Astrocyte (in vitro differentiated cells and primary cell): Measurements from ENCODE around the gene ATP1B1.

Experiments
- EZH2 ChIP-seq: IDR thresholded peaks from 2 replicates; pipeline ENCODE4 v1.6.1; 2012; ENCODE audit warnings: mild to moderate bottlenecking, low read length, inconsistent platforms; ENCODE audit not compliant: insufficient read depth
- TF ChIP-seq, protein P1 (sequence below): IDR thresholded peaks from 2 replicates; pipeline ENCODE4 v1.5.1; 2011; ENCODE audit warnings: low read depth, mild to moderate bottlenecking, inconsistent platforms, low read length, moderate library complexity; ENCODE audit not compliant: insufficient read depth

DNA sequence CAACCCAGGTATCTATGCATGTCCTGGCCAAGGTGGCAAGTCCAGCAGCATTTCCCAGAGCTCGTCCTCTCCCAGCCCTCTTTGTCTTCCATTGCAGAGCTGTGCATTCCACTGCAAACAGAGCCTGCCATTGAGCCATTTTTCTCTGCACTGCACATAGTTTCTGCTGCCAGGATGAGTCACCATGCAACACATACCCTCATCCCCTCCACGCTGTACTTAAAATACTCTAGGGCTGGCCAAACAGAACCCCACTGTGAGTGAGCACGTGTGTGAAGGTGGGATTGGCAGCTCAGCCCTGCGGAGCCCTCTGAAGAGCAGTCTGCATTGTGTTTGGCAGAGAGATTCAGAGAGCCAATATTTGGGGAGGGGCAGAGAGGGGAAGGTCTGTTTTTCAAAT lies 3.9 kb upstream of the ATP1B1 start:
- TF ChIP-seq EZH2 = no peak
- TF ChIP-seq, protein P1, sequence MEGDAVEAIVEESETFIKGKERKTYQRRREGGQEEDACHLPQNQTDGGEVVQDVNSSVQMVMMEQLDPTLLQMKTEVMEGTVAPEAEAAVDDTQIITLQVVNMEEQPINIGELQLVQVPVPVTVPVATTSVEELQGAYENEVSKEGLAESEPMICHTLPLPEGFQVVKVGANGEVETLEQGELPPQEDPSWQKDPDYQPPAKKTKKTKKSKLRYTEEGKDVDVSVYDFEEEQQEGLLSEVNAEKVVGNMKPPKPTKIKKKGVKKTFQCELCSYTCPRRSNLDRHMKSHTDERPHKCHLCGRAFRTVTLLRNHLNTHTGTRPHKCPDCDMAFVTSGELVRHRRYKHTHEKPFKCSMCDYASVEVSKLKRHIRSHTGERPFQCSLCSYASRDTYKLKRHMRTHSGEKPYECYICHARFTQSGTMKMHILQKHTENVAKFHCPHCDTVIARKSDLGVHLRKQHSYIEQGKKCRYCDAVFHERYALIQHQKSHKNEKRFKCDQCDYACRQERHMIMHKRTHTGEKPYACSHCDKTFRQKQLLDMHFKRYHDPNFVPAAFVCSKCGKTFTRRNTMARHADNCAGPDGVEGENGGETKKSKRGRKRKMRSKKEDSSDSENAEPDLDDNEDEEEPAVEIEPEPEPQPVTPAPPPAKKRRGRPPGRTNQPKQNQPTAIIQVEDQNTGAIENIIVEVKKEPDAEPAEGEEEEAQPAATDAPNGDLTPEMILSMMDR = no peak
